SU-DHL-6 (cell line): ENCODE data around the gene TP63.

ENCODE experiments used
- EZH2phosphoT487 ChIP-seq: fragments of 200-600 bp; sonication (generic), shearing (Covaris generic); conservative IDR thresholded peaks from 2 replicates; pipeline ENCODE4 v1.6.1; 2018; ENCODE audit warnings: mild to moderate bottlenecking, antibody characterized with exemption, low read length, moderate library complexity, mixed read lengths
- TF ChIP-seq, protein P1 (sequence below): fragments of 200-600 bp; sonication (generic); IDR thresholded peaks from one replicate; pipeline ENCODE4 v1.5.1; 2017; ENCODE audit warnings: antibody characterized with exemption, mild to moderate bottlenecking, low read length, moderate library complexity; ENCODE audit not compliant: insufficient read depth, poor library complexity, severe bottlenecking

DNA sequence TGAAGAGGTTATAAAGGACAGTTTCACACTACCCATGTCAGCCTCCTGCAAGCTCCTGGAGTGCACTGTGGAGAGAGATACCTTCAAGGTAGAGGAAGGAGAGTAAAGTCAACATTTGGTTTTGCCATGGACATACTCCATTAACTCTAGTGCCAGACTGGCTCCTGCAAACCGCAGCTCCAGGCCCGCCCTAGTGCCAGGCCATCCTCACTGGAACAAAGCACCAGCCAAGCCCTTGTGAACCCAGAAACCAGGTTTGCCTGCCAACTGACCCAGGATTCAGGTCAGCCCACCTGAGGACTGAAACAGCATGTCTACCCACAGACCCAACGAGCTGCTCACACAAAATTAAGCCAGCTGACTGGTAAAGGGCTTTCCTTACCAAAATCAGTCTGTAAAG, 41.0 kb upstream of the TP63 start:
- TF ChIP-seq, protein P1, sequence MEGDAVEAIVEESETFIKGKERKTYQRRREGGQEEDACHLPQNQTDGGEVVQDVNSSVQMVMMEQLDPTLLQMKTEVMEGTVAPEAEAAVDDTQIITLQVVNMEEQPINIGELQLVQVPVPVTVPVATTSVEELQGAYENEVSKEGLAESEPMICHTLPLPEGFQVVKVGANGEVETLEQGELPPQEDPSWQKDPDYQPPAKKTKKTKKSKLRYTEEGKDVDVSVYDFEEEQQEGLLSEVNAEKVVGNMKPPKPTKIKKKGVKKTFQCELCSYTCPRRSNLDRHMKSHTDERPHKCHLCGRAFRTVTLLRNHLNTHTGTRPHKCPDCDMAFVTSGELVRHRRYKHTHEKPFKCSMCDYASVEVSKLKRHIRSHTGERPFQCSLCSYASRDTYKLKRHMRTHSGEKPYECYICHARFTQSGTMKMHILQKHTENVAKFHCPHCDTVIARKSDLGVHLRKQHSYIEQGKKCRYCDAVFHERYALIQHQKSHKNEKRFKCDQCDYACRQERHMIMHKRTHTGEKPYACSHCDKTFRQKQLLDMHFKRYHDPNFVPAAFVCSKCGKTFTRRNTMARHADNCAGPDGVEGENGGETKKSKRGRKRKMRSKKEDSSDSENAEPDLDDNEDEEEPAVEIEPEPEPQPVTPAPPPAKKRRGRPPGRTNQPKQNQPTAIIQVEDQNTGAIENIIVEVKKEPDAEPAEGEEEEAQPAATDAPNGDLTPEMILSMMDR = no peak
- no peak for TF ChIP-seq EZH2phosphoT487
